Stimulated activated CD8-positive, alpha-beta memory T cell treated with anti-CD3 and anti-CD28 coated beads, Interleukin-15, amount 100 ng/mL, for 1 hour (primary cell): ENCODE measurements around the gene C14orf93.
A peak's percentile ranks its signal among the peaks of the same experiment; 100 is the strongest.

ENCODE experiments used
- DNase-seq: peaks from one replicate; pipeline ENCODE4 v3.0.0-alpha.2; 2020; ENCODE audit warnings: low read depth

C14orf93 gene

GRCh38 chr14:23045419-23046357, 35.7 kb upstream of the C14orf93 start:
- DNase-seq = no peak

DNA sequence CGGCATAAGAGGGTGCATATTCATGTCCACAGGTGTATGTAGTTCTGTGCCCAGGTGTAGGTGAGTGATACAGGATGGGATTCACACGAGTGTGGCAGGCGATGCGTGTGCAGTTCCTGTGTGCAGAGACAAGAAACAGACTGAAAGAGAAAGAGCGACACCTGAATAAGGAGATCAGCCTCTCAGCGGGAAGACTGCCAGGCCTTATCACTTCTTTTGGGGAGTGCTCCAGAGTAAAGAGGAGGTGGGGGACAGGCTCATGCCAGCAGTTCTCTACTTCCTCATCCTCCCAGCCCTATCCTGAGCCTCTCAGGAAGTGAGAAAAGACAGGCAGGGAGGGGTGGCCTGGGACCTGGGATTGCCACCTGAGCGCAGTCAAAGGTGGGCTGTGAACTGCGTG, 34.9 kb upstream of the C14orf93 start:
- DNase-seq = no peak

DNA sequence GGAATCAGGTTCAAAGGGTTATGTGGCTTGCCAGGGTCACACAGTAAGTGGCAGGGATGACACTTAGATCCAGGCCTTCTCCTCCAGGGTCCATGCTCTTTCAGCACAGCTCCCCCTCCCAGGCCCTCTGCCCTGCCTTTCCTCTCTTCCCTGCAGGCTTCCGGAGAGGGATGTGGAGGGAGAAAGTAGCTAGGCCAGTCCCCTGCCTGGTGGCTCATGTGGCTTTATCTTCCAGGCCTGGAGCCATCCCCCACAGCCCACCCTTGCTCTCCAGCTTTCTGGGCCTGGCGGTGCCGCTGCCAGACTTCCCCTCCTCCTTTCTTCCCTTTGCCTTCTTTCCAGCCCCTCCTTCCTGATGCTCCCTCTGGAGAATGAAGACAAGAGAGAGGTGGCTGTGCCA, 33.8 kb upstream of the C14orf93 start:
- no peak for DNase-seq

DNA sequence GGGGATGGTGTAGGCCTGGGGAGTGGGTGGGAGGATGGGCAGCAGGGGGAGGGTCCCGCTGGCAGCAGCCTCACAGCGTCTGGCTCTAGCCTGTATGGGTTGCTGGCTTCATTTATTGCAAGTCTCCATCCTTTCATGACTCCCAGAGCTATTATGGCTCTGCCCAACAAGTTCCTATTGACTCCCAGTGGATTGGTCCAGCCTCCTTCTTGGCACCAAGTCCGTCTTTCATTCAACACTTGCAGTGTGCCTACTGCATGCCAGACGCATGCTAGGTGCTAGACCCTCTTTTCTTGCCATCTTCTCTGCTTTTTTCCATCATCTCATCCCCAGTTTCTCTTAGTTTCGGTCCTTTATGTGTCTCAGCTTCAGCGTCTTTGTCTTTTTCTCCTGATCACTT, 33.2 kb upstream of the C14orf93 start:
- no peak for DNase-seq

GRCh38 chr14:23042162-23042965, 32.4 kb upstream of the C14orf93 start, which contains the start of gene PSMB11:
PSMB11 (plus strand) TSS chr14:23042212; CDS start chr14:23042226, 14 bp downstream.
- DNase-seq = no peak

DNA sequence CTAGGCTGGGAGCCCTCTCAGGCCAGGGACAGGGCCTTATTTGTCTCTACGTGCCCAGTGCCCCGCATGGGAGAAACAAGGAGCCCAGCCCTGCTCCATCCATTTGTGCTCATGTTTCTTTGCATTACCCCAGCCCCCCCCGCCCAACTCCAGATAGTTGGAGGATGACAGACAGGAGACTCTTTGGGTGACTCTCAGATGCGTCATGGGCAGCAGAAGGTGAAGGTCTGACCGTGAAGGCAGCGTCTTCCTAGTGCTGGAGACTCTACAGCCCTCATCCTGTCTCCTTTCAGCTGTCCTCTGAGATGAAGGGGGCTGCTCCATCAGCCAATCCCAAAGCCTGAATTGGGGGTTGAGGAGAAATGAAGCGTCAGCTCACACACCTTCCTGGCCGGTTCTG, 31.8 kb upstream of the C14orf93 start:
- no peak for DNase-seq

GRCh38 chr14:23040100-23040499, 30.2 kb upstream of the C14orf93 start:
- DNase-seq = no peak

DNA sequence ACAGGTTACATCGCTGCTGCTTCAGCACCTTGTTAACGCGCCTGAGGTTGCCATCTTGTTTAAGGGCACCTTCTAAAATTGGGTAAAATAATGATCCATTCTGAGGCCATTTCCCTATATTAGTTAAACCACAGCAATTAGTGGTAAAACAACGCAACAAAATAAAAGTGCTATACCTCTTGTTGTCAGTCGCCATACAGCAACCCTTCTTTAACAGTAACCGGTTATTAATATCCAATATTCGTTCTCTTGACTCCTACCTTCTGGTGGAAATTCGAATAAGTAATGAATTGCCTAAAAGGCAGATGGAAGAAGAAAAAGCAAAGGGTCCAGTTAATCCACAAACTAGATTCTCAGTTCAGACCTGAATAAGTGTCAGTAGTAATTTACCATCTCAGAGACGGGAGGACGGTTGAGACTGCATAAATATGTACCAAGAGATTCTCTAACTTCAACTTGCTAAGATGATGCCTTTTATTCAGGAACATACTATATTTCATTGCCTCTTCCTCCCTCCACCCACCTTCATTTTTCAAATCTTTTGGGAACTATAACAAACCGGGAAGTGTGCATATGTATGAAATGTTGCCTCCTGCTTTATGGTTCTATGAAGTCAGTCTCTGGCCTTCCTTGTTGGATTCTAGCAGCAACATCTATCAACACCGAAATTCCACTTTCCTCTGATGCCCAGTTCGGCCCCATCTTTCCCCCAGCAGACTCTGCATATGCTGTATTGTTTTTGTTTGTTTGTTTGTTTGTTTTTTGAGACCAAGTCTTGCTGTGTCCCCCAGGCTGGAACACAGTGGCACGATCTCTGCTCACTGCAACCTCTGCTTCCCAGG, 25.6 kb upstream of the C14orf93 start:
- no peak for DNase-seq

DNA sequence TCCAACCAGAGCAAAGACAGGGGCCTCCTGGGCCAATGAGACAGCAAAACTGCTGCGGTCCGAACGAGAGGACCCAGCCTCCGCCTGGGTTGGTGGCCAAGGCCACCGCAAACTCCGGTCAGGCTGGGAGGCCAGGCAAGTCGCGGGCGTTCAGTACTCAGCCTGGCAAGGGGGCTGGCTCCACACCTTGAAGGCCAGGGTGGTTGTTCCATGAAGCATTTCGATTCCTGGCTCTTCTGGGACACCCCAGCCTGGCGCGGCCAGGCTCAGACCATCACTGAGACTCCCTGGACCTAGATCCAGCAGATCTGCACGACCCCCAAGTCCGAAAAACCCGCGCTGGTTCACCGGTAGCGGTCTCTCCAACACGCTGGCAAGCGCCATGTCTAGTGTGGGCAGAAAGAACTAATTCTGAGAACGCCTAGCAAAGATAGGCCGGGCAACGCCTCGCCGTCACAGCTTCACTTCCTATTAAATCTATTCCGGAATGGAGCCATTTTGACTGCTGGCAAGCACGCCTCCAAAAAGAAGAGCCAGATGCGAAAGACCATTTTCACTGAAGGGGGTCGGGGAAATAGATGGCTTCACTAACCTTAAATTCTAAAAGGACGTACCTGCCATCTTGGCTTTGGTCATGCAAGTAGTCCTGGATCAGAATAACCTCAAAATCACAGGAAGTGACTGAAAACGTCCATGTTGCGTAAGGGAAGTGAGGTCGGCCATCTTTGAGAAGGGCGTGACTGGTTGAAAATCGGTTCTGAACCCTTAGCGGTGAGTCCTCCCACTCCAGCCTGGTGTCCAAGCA, 24.8 kb upstream of the C14orf93 start, which contains the start of gene PSMB5:
PSMB5 (minus strand) TSS at position 403 of the 805 bp plus-strand sequence; CDS start at position 384, 19 bp downstream.
- peak; percentile 70 for DNase-seq

DNA sequence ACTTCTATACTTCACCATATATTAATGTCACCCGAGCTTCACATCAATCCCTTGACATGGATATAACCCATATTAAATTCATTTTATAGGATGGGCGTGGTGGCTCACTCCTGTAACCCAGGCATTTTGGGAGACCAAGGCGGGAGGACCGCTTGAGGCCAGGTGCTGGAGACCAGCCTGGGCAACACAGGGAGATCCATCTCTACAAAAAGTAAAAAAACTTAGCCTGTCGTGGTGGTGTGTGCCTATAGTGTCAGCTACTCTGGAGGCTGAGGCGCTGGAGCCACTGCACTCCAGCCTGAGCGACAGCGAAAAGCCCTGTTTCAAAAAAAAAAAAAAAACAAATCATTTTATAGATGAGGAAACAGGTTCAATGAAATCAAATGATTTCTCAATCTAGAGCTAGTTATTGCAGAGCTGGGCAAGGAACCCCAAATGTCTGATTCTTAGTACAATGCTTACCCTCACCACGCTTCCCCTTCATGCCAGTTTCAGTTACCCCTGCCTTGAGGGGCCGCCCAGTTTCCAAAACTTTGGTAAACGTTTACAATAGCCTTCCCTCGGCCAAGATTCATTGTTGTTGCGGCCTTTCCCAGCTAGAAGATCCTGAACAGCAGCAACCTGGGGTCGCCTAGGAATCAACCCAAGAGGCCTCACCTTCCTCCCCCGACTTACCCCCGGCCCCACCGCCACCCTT, 24.0 kb upstream of the C14orf93 start:
- DNase-seq = no peak

GRCh38 chr14:23033251-23033727, 23.3 kb upstream of the C14orf93 start:
- no peak for DNase-seq

- DNase-seq = no peak
These were observed 21.0 kb upstream of the C14orf93 start for GRCh38 chr14:23030936-23031335.

DNA sequence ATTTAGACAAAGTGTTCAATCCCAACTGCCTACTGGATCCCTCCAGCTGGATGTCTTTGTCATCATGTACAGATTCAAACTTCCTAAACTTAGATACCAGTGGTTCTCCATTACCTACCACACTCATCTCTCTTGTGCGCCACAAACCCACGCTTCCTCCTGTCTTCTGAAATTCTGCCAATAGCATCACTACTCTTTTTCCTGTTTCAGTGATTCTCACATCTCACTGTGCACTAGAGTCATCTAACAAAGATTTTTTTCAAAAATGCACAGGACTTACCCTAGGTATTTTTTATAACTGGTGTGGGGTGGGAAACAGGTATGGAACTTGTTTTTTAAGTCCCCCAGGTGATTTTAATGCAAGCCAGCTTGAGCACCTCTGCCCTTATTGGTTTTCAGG, 18.9 kb upstream of the C14orf93 start:
- no peak for DNase-seq

DNA sequence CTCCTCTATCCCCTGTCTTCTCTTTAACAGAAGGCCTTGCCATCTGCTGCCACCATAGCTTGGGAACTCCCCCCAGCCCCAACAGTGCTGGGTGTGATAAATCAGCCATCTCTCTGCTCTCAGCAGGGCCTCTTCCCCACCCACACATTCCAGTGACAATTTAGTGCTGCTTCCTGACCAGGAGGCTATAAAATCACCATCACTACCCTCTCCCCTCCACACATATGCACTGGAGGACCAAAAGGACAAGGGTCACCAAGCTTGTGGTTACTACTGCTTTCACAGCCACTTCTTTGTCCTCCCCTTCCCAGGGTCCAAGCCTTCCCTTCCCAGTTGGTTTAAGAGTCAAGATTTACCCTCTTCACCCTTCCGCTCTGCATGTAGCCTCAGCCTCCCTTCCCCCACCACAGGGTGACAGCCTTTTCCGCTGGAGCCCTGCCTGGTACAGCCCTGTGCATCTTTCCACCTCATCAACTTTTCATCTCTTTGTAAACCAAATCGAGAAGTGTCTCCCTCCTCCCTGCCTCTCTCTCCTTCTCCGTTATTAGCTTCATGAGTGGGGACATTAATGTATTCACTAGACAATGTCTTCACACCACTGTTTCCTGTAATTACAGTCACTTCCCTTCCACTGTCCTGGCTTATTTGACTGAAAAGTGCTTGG, 15.3 kb upstream of the C14orf93 start:
- DNase-seq = no peak

DNA sequence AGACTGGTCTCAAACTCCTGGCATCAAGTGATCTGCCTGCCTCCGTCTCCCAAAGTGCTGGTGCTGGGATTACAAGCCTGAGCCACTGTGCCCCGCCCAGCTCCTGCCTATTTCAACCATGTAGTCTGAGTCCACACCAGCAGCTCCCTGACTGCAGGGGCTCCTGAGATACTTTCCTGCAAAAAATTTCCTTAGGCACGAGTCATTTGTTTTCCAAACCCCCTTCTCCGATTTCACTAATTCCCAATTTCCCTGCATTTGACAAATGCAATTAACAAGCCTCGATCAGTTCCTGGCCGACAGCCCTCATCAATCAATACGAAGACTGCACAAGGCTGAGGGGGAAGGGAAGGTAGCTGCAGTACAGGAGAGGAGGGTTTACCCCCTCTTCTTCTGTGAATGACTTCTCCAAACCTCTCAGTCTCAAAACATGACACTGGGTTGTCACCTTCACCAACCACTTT, 14.7 kb upstream of the C14orf93 start:
- no peak for DNase-seq

- DNase-seq = no peak
These were observed 13.8 kb upstream of the C14orf93 start for GRCh38 chr14:23023795-23024152.

DNA sequence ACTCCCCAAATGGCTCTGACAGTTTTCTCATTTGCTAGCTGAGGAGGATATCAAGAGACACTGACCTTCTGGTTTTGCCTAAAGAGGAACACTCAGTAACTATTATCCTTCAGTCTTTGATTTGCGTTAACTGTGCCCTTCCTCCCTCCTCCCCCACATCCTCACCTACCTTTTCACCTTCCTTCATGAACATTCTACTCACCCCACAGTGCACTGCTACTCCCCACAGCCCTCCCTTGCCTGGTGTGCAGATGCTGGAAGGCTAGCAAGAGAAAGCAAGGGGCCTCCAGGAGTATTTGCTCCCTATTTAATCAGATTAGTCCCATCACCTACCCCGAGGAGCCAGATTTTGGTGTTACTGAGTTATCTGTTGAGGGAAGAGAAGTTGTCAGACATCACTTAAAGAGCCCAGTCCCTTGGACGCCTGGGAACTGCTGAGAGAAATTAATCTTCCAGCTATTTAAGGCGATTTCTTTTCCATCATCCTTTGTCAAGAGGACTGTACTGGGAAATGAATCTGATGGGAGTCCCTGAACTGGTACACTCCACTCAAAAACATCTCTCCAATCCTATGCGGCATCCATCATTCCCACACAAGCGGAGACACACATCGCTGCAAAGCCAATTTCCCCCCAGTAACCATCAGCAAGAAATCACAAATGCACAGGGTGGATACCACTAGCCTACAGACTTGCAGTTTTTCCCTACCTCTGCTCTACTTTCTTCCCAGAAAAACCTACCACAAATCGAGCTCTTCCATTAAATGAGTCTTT, 13.3 kb upstream of the C14orf93 start:
- DNase-seq = no peak

DNA sequence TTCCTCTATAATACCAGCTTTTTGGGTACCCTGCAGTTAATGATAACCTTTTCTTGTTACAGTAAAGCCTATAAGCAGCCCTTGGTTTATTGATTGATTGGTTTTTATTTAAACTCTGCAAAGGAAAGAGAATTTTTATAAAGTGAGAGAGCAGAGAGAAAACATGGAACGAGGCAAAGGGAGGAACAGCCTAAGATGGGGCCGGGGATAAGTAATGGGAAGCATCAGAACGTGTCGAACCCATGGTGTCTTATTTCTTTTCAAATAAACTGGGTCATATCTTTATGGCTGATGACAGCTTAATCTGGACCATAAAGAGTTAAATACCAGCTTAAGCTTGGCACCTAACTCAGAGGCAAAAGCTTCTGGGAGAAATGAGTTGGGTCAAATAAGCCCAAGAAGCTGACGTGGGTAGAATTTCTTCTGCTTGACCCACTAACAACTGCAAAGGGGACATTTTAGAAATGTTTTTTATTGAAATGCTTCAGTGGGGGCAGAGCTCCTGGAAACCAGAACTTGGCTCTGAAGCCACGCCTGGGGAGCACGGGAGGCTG, 12.0 kb upstream of the C14orf93 start:
- DNase-seq = no peak

GRCh38 chr14:23021434-23021833, 11.5 kb upstream of the C14orf93 start:
- no peak for DNase-seq
